NCI-H526 (cell line): Measurements from ENCODE around the gene CPED1.

Experiments used
- DNase-seq, 2 experiments: peaks; one replicate each; lab custom pipeline; 2025; lab: John Stamatoyannopoulos, UW

The CPED1 gene

GRCh38 chr7:120988591-120989256 is at the start of gene CPED1:
Gene CPED1, plus strand, starts transcription at chr7:120988711. Its CDS starts 911 bp downstream, at chr7:120989622.
- DNase-seq = peak; percentile 16 to 79

- DNase-seq = no peak
Observed at GRCh38 chr7:120939345-120939744, 49.2 kb upstream of the CPED1 start.

- DNase-seq = peak in 1 of 2 experiments; percentile 63
Observed at GRCh38 chr7:120941064-120941463, 47.4 kb upstream of the CPED1 start.

GRCh38 chr7:120941856-120942255 is 46.7 kb upstream of the CPED1 start:
- DNase-seq = no peak

- DNase-seq = no peak
Observed at GRCh38 chr7:120942861-120943260, 45.6 kb upstream of the CPED1 start.

- peak in 1 of 2 experiments; percentile 21 for DNase-seq
Observed at GRCh38 chr7:120944826-120945562, 43.5 kb upstream of the CPED1 start.

- DNase-seq = no peak
Observed at GRCh38 chr7:120947980-120948379, 40.5 kb upstream of the CPED1 start.

- peak; percentile 24 to 43 for DNase-seq
Observed at GRCh38 chr7:120949393-120949911, 39.1 kb upstream of the CPED1 start.

- DNase-seq = no peak
Observed at GRCh38 chr7:120949998-120950538, 38.4 kb upstream of the CPED1 start.

GRCh38 chr7:120950539-120951308 is 37.8 kb upstream of the CPED1 start, which contains the start of gene ING3:
Gene ING3, plus strand, starts transcription at chr7:120950777. Its CDS starts 120 bp downstream, at chr7:120950897.
- DNase-seq = peak; percentile 99

- no peak for DNase-seq
Observed at GRCh38 chr7:120951309-120951699, 37.2 kb upstream of the CPED1 start.

- no peak for DNase-seq
Observed at GRCh38 chr7:120951826-120952225, 36.7 kb upstream of the CPED1 start.

GRCh38 chr7:120955577-120956149 is 32.8 kb upstream of the CPED1 start:
- DNase-seq = no peak

GRCh38 chr7:120959929-120960484 is 28.5 kb upstream of the CPED1 start:
- DNase-seq = no peak

- no peak for DNase-seq
Observed at GRCh38 chr7:120960714-120961113, 27.8 kb upstream of the CPED1 start.

- DNase-seq = no peak
Observed at GRCh38 chr7:120961638-120962173, 26.8 kb upstream of the CPED1 start.

GRCh38 chr7:120964088-120964487 is 24.4 kb upstream of the CPED1 start:
- no peak for DNase-seq

- no peak for DNase-seq
Observed at GRCh38 chr7:120966961-120967360, 21.6 kb upstream of the CPED1 start.

- no peak for DNase-seq
Observed at GRCh38 chr7:120973849-120974248, 14.7 kb upstream of the CPED1 start.

- no peak for DNase-seq
Observed at GRCh38 chr7:120979765-120980499, 8.6 kb upstream of the CPED1 start.
